T-helper 1 cell treated with Interleukin-12 subunit alpha and Interleukin-12 subunit beta and Interleukin-4 antibody, amounts not matched to agents 30 ng/mL and 1 ng/mL, for 36 hours (primary cell): ENCODE results near the gene ZIM2. TPM values are rescaled to one million over a fixed set of nuclear protein-coding genes. Genes with fewer than 3 reads are reported as not detected.

Source experiments
- intact Hi-C: fragments of 100-400 bp; cut with micrococcal nuclease; formaldehyde crosslinking; loops from one replicate; pipeline ENCODE4 v1.15.1; 2024
- total RNA-seq: library from RNA; stranded (reverse); gene quantifications from 2 replicates; pipeline ENCODE4 v1.2.3, GENCODE V29; 2022

The ZIM2 gene
- total RNA-seq, 1 donor from 2014 or later = not detected

GRCh38 chr19:56811480-56811879 is 29.0 kb downstream of the ZIM2 start:
- intact Hi-C loops = no loop called here

GRCh38 chr19:56810260-56810659 is 30.3 kb downstream of the ZIM2 start:
- intact Hi-C loops = no loop called here

GRCh38 chr19:56808717-56809392 is 31.7 kb downstream of the ZIM2 start:
- intact Hi-C loops = no loop called here

- intact Hi-C loops = no loop called here
Measured at GRCh38 chr19:56806639-56807038, 33.9 kb downstream of the ZIM2 start.

- intact Hi-C loops = no loop called here
Measured at GRCh38 chr19:56778351-56778750, 62.2 kb downstream of the ZIM2 start.

- intact Hi-C loops = no loop called here
Measured at GRCh38 chr19:56769650-56770049, 70.9 kb downstream of the ZIM2 start.

GRCh38 chr19:56765137-56765536 is 75.4 kb downstream of the ZIM2 start:
- intact Hi-C loops = no loop called here

GRCh38 chr19:56764196-56764695 is 76.3 kb downstream of the ZIM2 start:
- intact Hi-C loops = no loop called here

GRCh38 chr19:56760842-56761241 is 79.7 kb downstream of the ZIM2 start:
- intact Hi-C loops = no loop called here

- intact Hi-C loops = no loop called here
Measured at GRCh38 chr19:56759531-56759930, 81.0 kb downstream of the ZIM2 start.

- intact Hi-C loops = no loop called here
Measured at GRCh38 chr19:56751078-56751489, 89.4 kb downstream of the ZIM2 start.

- intact Hi-C loops = no loop called here
Measured at GRCh38 chr19:56750658-56751057, 89.9 kb downstream of the ZIM2 start.

GRCh38 chr19:56748378-56748777 is 92.1 kb downstream of the ZIM2 start:
- intact Hi-C loops = no loop called here

GRCh38 chr19:56746367-56746766 is 94.2 kb downstream of the ZIM2 start:
- intact Hi-C loops = no loop called here

GRCh38 chr19:56740501-56740900 is 100.0 kb downstream of the ZIM2 start:
- intact Hi-C loops = no loop called here

GRCh38 chr19:56736571-56736970 is 104.0 kb downstream of the ZIM2 start:
- intact Hi-C loops = no loop called here

GRCh38 chr19:56732976-56733375 is 107.5 kb downstream of the ZIM2 start:
- intact Hi-C loops = no loop called here

- intact Hi-C loops = no loop called here
Measured at GRCh38 chr19:56727677-56728076, 112.8 kb downstream of the ZIM2 start.

- intact Hi-C loops = no loop called here
Measured at GRCh38 chr19:56725829-56726424, 114.6 kb downstream of the ZIM2 start.
